HG02973 (cell line): ENCODE results near the gene OR52A5.
A peak's percentile ranks its signal among the peaks of the same experiment; 100 is the strongest.
"Not testable (repeated sequence)": the region's sequence is repeated elsewhere in the genome, so short reads cannot be mapped to it uniquely, and the experiment has no call there.

ENCODE experiments used
- ATAC-seq: cut with Tn5 transposase; IDR thresholded peaks from one replicate; pipeline ENCODE4 v1.9.1; 2021; ENCODE audit warnings: moderate library complexity; ENCODE audit not compliant: unreplicated experiment

Gene OR52A5

DNA sequence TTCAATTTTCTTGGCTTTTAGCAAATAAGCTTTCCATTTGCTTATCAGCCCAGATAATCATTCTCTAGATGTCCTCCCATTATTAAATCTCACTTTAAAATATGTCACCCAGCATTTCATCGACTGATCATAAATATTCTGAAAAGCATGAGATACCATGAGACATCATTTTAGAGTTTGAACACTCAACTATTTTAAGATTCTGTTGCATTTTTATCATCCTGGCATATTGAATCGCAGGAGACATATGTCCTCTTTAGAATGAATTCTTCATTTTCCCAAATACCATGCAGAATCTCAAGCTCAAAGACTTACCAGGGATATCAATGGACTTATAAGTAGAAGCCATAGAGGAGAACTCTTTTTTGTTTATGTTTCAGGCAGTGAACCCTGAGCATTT is at the start of gene OR52A5:
Gene OR52A5 (minus strand): TSS at position 361 of the 400 bp plus-strand sequence. CDS start 5,714 bp downstream, outside the sequence.
- ATAC-seq, result no peak

DNA sequence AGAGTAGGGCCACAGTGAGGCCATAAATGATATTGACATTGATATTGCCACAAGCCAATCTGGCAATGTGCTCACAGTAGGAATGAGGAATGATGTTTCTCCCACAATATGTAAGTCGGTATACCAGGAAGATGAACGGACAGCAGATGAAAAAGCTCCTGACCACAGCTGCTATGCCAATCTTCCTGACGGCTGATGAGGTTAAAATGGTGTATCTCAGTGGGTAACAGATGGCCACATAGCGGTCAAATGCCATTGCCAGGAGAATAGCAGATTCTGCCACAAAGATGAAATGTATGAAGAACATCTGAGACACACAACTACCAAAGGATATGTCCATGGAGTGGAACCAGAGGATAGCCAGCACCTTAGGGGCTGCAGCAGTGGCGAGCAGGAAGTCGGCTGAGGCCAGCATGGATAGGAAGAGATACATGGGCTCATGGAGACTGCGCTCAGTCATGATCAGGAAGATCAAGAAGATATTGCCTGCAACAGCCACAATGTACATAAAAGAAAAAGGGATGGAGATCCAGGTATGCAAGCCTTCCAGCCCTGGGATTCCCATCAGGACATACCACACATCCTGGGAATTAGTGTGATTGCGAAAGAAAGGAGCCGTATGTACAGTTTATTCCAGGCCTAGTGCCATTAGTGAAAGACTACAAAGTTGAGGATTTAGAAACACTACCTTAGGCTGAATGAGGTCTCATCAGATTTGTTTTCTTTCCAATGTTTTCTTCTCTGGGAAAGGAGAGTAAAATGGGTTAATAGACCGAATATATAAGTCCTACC is 40.1 kb upstream of the OR52A5 start:
- no peak for ATAC-seq

DNA sequence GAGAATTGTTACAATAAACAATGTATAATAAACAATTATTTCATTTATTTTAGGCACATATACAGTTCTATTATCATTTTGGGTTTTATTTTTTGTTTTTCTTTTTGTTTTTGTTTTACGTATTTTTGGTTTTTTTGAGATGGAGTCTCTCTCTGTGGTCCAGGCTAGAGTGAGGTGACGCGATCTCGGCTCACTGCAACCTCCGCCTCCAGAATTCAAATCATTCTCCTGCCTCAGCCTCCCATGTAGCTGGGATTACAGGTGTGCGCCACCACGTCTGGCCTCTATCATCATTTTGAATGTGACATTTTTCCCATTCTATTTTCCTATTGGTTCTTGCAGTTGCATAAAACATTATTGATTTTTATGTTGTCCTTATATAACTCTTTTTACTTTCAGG is 36.8 kb upstream of the OR52A5 start:
- no peak for ATAC-seq

DNA sequence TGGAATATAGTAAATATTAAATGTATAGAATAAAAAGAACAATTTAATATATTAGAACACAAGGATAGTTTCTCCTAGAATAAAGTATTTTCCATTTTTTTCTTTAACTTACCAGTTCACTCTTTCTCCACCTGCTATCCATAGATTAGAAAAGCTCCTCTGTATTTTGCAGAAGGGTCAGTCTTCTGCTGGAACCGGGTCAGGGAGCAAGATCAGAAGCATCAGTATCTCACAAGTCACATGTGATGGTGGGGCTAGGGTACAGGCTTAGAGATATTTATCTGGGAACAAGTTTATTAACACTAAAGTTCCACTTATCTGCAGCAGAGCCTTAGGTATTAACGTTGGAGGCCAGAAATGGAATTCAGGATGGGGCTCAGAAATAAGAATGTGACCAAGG is 33.7 kb upstream of the OR52A5 start:
- ATAC-seq, result no peak

DNA sequence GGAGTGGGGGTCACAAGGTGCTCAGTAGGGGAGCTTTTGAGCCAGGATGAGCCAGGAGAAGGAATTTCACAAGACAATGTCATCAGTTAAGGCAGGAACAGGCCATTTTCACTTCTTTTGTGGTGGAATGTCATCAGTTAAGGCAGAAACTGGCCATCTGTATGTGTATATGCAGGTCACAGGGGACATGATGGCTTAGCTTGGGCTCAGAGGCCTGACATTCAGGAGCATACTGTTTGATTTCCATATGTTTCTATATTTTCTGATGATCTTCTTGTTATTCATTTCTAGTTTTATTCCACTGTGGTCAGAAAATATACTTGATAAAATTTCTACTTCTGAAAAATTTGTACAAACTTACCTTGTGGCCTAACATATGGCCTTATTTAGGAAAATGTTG is 27.7 kb upstream of the OR52A5 start:
- not testable (repeated sequence) for ATAC-seq

DNA sequence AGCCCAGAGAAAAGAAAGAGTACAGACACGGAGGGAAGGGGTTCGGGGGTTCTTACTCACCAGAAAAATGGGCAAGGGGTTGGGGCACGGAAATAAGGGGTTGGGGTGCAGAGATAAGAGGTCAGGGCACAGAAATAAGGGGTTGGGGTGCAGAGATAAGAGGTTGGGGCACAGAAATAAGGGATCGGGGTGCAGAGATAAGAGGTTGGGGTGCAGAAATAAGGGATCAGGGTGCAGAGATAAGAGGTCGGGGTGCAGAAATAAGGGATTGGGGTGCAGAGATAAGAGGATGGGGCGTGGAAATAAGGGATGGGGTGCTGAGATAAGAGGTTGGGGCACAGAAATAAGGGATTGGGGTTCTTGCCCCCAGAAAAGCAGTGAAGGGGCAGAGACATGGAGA is 26.7 kb upstream of the OR52A5 start:
- not testable (repeated sequence) for ATAC-seq

DNA sequence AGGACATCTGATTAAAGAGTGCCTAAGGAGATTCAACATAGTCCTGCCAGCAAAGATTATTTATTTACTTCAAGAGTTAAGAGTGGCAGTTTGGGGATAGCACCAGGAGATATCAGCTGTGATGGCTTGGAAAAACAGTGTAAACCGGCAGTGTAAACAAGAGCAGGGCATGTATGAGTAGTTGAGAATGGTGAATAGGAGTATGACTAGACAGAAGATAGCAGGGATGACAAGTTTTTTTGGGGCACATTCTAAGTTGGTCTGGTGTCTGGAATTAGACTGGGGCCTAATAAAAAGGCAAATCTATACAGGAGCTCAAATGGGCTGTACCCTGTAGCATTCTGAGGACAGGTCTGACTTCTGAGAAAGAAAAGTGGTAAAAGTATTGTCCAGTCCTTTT is 22.9 kb upstream of the OR52A5 start:
- not testable (repeated sequence) for ATAC-seq

DNA sequence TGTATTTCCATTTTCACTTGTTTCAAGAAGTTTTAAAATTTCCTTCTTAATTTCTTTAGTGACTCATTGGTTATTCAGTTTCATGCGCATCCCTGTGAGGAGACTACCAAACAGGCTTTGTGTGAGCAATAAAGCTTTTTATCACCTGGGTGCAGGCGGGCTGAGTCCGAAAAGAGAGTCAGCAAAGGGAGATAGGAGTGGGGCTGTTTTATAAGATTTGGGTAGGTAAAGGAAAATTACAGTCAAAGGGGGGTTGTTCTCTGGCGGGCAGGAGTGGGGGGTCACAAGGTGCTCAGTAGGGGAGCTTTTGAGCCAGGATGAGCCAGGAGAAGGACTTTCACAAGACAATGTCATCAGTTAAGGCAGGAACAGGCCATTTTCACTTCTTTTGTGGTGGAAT is 22.1 kb upstream of the OR52A5 start:
- not testable (repeated sequence) for ATAC-seq

DNA sequence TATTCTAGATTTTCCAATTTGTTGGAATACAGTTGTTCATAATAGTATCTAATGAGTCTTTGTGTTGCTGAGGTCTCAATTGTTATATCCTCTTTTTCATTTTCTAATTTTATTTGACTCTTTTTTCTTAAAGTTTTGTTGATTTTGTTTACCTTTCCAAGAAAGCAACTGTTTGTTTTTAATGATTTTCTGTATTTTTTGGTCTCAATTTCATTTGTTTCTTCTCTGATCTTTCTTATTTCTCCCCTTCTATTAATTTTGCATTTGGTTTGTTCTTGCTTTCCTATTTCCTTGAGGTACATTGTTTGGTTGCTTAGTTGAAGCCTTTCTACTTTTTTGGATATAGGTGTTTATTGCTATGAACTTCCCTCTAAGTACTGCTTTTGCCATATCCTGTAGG is 21.6 kb upstream of the OR52A5 start:
- ATAC-seq, result no peak

DNA sequence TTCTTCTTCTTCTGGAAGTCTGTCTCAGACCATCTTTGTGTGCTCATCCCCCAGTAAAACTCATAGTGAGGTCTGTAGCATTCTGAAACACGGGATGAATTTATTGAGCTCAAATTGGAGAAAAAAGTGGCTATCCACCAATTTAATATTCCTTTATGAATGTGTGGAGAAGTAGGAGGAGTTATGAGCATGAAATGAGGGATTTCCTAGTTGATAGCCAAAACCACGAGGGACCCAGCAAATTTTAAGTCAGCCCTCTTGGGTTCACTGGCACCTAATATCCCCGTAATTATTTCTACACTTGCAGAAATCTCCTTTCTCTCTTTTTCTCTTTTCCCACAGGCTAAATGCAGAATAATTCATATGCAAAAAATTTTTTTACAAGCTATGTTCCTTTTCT is 16.5 kb upstream of the OR52A5 start, which contains the start of gene OR52A1:
Gene OR52A1 (minus strand): TSS at position 101 of the 400 bp plus-strand sequence. CDS start 2,388 bp downstream, outside the sequence.
- ATAC-seq, result no peak

DNA sequence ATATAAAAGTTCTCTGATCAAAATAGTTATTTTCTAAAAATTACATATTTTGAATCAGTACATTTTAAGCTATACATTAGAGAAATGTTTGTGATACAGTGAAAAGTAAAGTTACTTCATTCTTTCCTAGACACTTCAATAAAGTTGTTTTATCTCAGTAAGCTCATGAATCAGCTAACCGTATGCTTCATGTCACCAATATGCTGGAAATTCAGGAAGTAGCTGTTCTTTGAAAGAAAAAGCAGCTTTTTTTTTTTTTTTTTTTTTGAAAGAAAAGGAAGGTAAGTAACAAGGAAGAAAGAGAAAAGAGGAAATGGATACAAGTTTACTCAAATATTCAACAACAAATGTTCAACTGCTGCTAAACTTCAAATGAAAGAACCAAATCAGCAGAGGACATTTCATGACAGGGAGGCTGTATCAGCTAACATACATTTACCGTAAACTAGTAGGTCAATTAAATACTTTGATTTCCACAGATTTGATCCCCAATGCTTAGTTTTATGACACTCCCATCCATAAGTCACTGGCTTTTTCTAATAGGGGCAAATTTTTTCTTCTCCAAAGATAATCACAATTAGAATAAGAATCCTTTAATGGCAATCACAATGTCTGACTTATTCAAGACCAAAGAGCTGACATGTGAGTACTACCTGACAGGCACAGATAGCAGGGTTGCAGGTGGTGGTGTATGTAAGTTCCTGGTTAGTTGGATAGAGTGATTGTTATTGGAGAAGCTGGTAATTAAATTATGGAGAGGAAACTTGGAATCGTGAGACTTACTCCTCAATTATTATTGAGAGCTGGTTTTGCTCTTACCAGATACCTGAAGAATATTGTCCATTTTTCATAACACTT is 15.6 kb upstream of the OR52A5 start:
- no peak for ATAC-seq

DNA sequence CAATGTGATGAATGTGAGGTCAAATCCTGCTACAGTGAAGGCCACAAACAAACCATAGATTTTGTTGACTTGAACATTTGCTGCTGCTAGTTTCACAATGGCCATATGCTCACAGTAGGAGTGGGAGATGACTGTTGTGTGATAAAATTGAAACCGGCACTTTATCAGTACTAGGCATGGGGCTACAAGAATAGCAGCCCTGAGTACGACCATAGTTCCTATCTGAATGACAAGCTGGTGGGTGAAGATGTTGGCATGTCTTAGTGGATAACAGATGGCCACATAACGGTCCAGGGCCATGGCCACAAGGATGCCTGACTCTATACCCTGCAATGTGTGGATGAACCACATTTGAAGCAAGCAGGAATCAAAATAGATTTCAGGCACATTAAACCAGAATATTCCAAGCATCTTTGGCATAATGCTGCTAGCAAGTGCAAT is 13.6 kb upstream of the OR52A5 start:
- no peak for ATAC-seq

DNA sequence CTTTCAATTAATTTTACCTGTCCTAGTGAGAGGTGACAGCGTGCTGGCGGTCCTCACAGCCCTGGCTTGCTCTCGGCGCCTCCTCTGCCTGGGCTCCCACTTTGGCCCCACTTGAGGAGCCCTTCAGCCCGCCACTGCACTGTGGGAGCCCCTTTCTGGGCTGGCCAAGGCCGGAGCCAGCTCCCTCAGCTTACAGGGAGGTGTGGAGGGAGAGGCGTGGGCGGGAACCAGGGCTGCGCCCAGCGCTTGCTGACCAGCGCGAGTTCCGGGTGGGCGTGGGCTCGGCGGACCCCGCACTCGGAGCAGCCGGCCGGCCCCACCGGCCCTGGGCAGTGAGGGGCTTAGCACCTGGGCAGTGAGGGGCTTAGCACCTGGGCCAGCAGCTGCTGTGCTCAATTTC is 6.0 kb upstream of the OR52A5 start:
- not testable (repeated sequence) for ATAC-seq

DNA sequence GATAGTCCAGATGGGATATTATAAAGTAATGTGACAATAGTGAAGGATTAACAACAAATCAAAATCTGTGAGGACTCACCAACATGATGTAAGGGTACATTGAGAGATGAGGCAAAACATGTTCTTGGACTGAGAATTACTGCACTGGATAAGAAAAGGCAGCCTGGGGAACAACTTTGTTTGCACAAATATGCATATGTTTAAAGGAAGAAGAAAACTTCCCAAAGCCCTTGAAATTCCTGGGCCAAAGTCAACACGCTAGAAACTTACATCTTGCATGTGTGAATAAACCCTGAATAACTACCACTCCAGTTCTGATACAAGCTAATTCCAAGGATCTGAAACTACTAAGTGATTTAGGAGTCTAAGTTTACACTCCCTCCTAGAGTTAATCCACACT is 1.1 kb downstream of the OR52A5 start:
- no peak for ATAC-seq

DNA sequence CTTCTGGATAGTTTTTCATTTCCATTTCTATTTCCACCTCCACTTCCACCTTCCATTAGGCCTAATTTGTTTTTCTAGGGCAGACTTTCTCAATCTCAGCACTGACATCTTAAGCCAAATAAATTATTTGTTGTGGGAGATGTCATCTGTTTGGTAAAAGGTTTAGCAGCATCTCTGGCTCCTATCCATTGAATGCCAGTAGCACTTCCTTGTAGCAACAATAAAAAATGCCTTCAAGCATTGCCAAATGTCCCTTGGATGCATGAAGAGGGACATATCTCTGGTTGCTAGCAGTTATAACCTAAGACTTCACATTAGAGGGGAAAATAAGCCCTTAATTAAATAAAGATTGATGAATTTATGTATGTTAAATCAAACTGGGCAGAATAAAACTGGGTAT is 1.9 kb downstream of the OR52A5 start:
- ATAC-seq, result no peak

DNA sequence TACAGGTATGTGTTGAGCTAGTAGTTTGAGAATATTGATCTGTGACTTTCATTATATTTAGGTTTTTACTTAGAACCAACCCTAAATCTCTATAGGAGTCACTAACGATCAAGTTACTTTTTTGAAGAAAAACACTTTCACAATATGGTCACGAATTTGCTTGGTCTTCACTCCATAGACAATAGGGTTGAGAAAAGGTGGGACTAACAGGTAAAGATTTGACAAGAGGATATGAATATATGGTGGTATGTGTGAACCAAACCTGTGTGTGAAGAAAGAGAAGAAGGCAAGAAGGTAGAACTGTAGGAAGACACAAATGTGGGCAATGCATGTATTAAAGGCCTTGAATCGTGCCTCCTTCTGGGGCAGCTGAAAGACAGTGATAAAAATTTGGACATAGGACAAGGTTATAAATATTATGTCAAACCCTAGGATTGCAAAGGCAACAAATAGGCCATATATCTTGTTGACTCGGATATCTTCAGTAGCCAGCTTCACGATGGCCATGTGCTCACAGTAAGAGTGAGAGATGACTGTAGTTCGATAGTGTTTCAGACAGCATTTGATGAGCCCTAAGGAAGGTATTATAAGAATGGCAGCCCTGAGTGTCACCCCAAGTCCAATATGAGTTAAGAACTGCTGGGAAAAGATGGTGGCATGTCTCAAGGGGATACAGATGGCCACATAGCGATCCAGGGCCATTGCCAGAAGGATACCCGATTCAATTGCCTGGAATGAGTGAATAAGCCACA is 6.4 kb downstream of the OR52A5 start:
- ATAC-seq, result no peak

DNA sequence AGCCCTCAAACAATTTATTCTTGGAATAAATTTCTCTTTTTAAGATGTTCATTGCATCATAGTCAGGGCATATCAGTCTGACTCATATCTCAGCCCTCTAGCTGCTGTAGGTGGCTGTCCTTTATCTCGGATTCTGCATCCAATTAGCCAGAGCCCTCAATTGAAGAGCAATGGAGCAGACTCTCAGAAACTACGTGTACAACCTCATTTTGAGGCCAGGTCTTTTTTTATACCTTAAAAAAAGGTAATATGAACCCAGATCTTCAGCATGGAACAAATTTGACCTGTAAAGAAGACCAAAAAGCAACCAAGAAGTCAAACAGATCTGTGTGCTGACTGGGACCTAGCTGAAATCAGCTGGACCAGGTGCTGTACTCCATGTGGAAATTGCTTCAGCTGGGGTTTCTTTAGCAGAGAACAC is 8.7 kb downstream of the OR52A5 start:
- no peak for ATAC-seq

DNA sequence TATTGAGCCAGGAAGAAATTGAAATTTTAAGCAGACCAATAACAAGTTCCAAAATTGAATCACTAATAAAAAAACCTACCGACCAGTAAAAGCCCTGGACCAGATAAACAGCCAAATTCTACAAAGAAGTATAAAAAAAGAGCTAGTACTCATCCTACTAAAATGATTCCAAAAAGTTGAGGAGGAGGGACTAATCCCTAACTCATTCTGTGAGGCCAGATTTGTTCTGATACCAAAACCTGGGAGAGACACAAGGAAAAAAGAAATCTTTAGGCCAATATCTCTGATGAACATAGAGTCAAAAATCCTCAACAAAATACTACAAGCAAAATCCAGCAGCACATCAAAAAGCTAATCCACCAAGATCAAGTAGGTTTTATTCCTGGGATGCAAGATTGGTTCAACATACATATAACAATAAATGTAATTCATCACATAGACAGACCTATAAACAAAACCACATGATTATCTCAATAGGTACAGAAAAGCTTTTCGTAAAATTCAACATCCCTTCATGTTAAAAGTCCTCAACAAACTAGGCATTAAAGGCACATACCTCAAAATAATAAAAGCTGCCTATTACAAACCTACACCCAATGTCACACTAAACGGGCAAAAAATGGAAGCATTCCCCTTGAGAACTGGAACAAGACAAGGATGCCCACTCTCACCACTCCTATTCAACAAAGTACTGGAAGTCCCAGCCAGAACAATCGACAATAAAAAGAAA is 13.1 kb downstream of the OR52A5 start:
- ATAC-seq, result no peak

DNA sequence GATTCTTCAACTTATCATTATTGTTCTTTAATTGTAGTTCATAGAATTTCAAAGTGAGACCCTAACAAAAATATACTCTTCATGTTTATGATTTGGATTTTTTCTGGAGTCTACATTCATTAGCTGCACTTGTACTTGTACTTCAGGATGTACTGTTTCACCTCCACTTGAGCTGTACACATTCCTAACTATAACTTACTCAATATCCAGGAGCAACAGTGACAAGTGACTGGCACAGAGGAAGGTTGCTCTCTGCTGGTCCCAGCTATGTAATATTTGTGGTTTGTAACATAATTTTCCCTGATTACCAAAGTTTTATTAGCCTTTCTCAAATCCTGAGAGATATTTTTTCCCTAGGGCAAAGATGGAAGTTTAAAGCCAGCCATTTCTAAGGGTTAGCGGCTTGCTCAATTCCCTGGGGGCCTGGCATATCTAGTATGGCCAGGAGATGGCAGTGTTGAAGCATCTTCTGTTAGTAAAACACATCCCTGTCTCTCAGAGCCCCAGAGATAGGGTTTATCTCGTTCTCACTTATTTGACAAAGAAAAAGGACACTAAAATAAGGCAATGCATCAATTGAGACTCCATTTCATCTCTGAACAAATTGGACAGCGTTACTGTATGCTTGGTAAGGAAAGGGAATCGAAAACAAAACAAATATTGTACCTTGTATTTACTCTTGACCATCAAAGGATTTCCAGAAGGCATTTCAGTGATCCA is 14.2 kb downstream of the OR52A5 start:
- ATAC-seq, result peak; percentile 88

DNA sequence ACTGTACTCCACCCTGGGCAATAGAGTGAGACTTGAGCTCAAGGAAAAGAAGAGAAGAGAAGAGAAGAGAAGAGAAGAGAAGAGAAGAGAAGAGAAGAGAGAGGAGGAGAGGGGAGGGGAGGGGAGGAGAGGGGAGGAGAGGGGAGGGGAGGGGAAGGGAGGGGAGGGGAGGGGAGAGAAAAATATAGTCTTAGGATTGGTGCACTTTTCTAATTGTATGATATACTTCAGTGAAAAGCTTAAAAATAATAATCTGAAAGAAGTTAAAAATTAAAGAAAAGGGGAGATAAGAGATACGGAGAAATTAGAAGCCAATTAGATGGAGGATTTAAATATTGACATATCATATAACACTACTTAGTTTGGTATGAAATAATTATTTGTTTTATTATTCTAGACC is 19.3 kb downstream of the OR52A5 start:
- no peak for ATAC-seq
